ENCODE results near the gene GLIPR1L1. TPM values are rescaled to one million over a fixed set of nuclear protein-coding genes. Genes with fewer than 3 reads are reported as not detected.
"Not testable (repeated sequence)": the region's sequence is repeated elsewhere in the genome, so short reads cannot be mapped to it uniquely, and the experiment has no call there.

GLIPR1L1 gene
- total and polyA plus RNA-seq, 2 experiments from 2014 or later = 4.4 TPM; not detected in 1

DNA sequence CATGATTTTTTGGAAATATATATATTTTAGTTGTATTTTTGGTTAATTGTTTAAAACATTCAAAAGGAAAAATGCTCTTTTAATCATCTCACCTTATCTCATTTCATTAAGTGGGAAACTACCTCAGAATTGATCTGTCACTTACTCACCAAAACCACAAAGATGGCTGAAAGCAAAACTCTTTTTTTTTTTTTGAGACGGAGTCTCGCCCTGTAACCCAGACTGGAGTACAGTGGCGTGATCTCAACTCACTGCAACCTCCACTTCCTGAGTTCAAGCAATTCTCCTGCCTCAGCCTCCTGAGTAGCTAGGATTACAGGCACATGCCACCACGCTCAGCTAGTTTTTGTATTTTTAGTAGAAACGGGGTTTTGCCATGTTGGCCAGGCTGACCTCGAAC, 11.7 kb downstream of the GLIPR1L1 start:
- not testable (repeated sequence) for H3K27me3 Mint-ChIP-seq (ENCODE audit: insufficient read depth, low read depth, poor library complexity); H3K27ac Mint-ChIP-seq; ATAC-seq; H3K4me1 Mint-ChIP-seq; H3K27ac ChIP-seq (ENCODE audit: low read depth); H3K36me3 ChIP-seq (ENCODE audit: insufficient read depth); H3K27me3 ChIP-seq (ENCODE audit: insufficient read depth); H3K36me3 Mint-ChIP-seq (ENCODE audit: low read depth); H3K4me3 ChIP-seq; H3K4me3 Mint-ChIP-seq; H3K9me2 ChIP-seq (ENCODE audit: insufficient read depth); DNase-seq (ENCODE audit: low spot score); H3K4me1 ChIP-seq (ENCODE audit: insufficient read depth); H3K9me3 Mint-ChIP-seq; H3F3A ChIP-seq (replicated peaks; ENCODE audit: low read depth); H2AFZ ChIP-seq; H3K4me2 ChIP-seq; H3K79me2 ChIP-seq (replicated peaks; ENCODE audit: insufficient read depth); H4K20me1 ChIP-seq (replicated peaks; ENCODE audit: insufficient read depth)

DNA sequence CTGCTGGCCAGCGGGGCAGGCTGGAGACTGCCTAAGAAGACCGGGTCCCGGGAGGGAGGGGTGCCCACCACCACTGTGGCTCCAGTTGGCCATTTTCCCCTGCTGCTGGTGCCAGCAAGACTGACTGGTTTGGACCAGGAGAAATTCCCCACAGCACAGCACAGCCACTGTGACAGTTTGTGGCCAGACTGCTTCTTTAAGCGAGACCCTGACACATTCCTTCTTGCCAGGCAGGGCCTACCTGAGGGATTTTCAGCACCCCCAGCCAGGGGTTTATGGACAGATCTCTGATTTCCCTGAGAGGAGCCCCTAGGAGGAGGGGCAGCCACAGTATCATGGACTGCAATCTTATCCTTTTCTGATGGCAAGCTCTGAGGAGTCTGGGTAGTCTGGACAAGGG, 15.5 kb downstream of the GLIPR1L1 start:
- H3K4me3 ChIP-seq = no peak overlapping the region
- peaks cover 8% of the 10 kb centered on the region for H3K36me3 Mint-ChIP-seq (ENCODE audit: low read depth)
- no peak overlapping the region for H3K4me2 ChIP-seq
- no peak overlapping the region for H3K27ac ChIP-seq (ENCODE audit: low read depth)
- H2AFZ ChIP-seq = no peak overlapping the region
- ATAC-seq = no peak; the same call in 2 of the 3 replicates
- H3K9me2 ChIP-seq (ENCODE audit: insufficient read depth) = no peaks in the 10 kb centered on the region; the same call in 1 of the 2 replicates
- peaks cover 12% of the 10 kb centered on the region for H3K9me3 Mint-ChIP-seq
- H3K27me3 Mint-ChIP-seq (ENCODE audit: insufficient read depth, low read depth, poor library complexity) = no peaks in the 10 kb centered on the region
- H3K36me3 ChIP-seq (ENCODE audit: insufficient read depth) = no peaks in the 10 kb centered on the region
- H3K4me1 ChIP-seq (ENCODE audit: insufficient read depth) = no peaks in the 10 kb centered on the region
- H3K4me3 Mint-ChIP-seq = no peak overlapping the region
- no peaks in the 10 kb centered on the region for H4K20me1 ChIP-seq (replicated peaks; ENCODE audit: insufficient read depth)
- H3K27ac Mint-ChIP-seq = no peak overlapping the region
- no peaks in the 10 kb centered on the region for H3K4me1 Mint-ChIP-seq
- TF ChIP-seq, protein P1, sequence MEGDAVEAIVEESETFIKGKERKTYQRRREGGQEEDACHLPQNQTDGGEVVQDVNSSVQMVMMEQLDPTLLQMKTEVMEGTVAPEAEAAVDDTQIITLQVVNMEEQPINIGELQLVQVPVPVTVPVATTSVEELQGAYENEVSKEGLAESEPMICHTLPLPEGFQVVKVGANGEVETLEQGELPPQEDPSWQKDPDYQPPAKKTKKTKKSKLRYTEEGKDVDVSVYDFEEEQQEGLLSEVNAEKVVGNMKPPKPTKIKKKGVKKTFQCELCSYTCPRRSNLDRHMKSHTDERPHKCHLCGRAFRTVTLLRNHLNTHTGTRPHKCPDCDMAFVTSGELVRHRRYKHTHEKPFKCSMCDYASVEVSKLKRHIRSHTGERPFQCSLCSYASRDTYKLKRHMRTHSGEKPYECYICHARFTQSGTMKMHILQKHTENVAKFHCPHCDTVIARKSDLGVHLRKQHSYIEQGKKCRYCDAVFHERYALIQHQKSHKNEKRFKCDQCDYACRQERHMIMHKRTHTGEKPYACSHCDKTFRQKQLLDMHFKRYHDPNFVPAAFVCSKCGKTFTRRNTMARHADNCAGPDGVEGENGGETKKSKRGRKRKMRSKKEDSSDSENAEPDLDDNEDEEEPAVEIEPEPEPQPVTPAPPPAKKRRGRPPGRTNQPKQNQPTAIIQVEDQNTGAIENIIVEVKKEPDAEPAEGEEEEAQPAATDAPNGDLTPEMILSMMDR (conservative IDR thresholded peaks at IDR 0.05; ENCODE audit: low read depth in 2 of 2) = no peak
- no peak for TF ChIP-seq EZH2phosphoT487 (IDR thresholded peaks at IDR 0.05; ENCODE audit: unreplicated experiment)
- no peak for TF ChIP-seq ZNF114 (CRISPR knock-in tag; IDR thresholded peaks at IDR 0.05)
- no peak for TF ChIP-seq JUNB (IDR thresholded peaks at IDR 0.05; ENCODE audit: unreplicated experiment)
- no peaks in the 10 kb centered on the region for H3F3A ChIP-seq (replicated peaks; ENCODE audit: low read depth)
- DNase-seq (ENCODE audit: low spot score) = no peak
- no peaks in the 10 kb centered on the region for H3K79me2 ChIP-seq (replicated peaks; ENCODE audit: insufficient read depth)
- H3K27me3 ChIP-seq (ENCODE audit: insufficient read depth) = no peaks in the 10 kb centered on the region

DNA sequence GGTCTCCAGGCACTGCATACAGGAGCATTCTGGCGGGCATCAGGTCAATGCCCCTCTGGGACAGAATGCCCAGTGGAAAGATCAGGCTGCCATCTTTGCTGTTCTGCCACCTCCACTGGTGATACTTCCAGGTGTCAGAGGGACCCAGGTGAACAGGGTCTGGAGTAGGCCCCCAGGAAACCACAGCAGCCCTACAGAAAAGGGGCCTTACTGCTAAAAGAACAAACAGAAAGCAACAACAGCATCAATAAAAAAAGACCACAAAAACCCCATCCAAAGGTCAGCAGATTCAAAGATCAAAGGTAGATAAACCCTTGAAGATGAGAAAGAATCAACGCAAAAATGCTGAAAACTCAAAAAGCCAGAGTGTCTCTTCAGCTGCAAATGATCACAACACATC, 15.9 kb downstream of the GLIPR1L1 start:
- Mint-ChIP-seq H3K36me3 (ENCODE audit: low read depth) (peaks cover 13% of the 10 kb centered on the region), H3K27me3 (ENCODE audit: insufficient read depth, low read depth, poor library complexity) (no peaks in the 10 kb centered on the region), H3K4me3 (no peak overlapping the region), H3K4me1 (no peaks in the 10 kb centered on the region), H3K27ac (no peak overlapping the region), H3K9me3 (peaks cover 16% of the 10 kb centered on the region)
- H3K4me2 ChIP-seq = no peak overlapping the region
- H4K20me1 ChIP-seq (replicated peaks; ENCODE audit: insufficient read depth) = no peaks in the 10 kb centered on the region
- H3K4me1 ChIP-seq (ENCODE audit: insufficient read depth) = no peaks in the 10 kb centered on the region
- ATAC-seq (no peak), DNase-seq (ENCODE audit: low spot score) (no peak)
- H3K4me3 ChIP-seq = no peak overlapping the region
- no peaks in the 10 kb centered on the region for H3K79me2 ChIP-seq (replicated peaks; ENCODE audit: insufficient read depth)
- H3K27ac ChIP-seq (ENCODE audit: low read depth) = no peak overlapping the region
- no peaks in the 10 kb centered on the region; the same call in 1 of the 2 replicates for H3K9me2 ChIP-seq (ENCODE audit: insufficient read depth)
- H3K27me3 ChIP-seq (ENCODE audit: insufficient read depth) = no peaks in the 10 kb centered on the region
- H3F3A ChIP-seq (replicated peaks; ENCODE audit: low read depth) = no peaks in the 10 kb centered on the region
- TF ChIP-seq ZNF331 (CRISPR knock-in tag; IDR thresholded peaks at IDR 0.05; ENCODE audit: low read depth) = no peak
- H2AFZ ChIP-seq = no peak overlapping the region
- H3K36me3 ChIP-seq (ENCODE audit: insufficient read depth) = no peaks in the 10 kb centered on the region; the same call in 1 of the 2 replicates
